Left renal cortex interstitium (tissue), 4 donors: ENCODE measurements around the gene RNF181. TPM values are rescaled to one million over a fixed set of nuclear protein-coding genes. Genes with fewer than 3 reads are reported as not detected.
"Not testable (repeated sequence)": the region's sequence is repeated elsewhere in the genome, so short reads cannot be mapped to it uniquely, and the experiment has no call there.

Experiments used
- DNase-seq, 4 donors: peaks; one replicate each; pipeline ENCODE4 v3.0.0-alpha.2; 2013; ENCODE audit warnings: low read depth in 4 of 4, low spot score in 2 of 4, missing footprints in 1 of 4
- polyA plus RNA-seq, 4 donors: library from polyadenylated mRNA; unstranded; fragments of 120-200 nt; gene quantifications; one replicate each; pipeline ENCODE4 v1.2.1, GENCODE V29; 2013; ENCODE audit not compliant: insufficient read length in 4 of 4

Gene RNF181
- polyA plus RNA-seq, 4 donors = 127 to 154 (median 143) TPM

DNA sequence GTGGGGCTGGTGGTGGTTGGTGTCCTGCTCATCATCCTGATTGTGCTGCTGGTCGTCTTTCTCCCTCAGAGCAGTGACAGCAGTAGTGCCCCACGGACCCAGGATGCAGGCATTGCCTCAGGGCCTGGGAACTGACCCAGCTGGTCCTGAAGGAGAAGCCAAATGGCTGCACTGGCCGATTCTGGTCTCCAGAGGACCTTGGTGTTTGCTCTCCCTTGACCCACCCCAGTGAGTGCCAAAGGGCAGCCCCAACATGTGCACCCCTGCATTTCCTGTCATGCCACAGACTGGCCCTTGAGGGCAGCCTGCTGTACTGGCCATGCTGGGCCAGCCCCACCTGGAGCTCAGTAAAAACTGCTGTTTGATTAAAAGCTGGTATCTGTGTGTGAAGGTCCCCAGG, 2.5 kb upstream of the RNF181 start:
- no peak for DNase-seq

DNA sequence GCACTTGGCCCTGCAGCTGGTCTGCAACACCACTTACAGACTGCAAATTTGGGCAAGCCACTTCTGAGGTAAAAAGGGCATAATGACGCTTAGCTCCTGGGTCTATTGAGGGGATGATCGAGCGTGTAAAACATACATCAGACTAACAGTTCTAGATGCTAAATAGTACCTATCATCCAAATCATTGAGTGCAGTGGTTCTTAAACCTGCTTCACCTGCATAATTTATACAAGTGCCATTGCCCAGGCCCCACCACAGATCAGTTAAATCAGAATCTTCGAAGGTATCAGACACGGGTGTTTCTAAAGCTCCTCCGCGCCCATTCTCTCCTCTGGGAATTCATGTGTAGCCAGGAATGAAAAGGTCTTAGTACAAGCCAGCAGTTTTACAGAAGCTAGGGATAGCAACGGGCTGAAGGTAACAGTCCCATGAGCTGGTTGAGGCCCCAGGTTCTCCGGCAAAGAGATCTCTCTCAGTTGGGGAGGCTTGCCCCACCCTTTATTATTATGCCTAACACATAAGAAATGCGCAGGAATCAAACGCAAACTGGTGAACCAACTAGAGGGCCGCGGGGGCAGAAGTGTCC, 737 bp upstream of the RNF181 start:
- DNase-seq = no peak

DNA sequence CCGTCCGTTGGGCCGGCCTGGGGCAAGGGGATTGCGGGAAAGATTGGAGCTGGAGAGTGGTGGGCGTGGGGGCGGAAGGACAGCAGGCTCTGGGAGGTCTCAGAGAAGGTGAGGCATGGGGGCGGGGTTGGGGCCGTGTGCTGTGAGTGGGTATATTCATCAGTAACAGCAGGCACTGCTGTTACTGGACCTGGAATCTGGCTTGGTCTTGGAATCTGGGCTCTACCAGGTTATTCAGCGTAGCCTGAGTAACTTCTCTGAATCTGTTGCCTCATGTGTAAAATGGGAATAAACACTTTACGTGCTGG, 435 bp downstream of the RNF181 start:
- no peak for DNase-seq

DNA sequence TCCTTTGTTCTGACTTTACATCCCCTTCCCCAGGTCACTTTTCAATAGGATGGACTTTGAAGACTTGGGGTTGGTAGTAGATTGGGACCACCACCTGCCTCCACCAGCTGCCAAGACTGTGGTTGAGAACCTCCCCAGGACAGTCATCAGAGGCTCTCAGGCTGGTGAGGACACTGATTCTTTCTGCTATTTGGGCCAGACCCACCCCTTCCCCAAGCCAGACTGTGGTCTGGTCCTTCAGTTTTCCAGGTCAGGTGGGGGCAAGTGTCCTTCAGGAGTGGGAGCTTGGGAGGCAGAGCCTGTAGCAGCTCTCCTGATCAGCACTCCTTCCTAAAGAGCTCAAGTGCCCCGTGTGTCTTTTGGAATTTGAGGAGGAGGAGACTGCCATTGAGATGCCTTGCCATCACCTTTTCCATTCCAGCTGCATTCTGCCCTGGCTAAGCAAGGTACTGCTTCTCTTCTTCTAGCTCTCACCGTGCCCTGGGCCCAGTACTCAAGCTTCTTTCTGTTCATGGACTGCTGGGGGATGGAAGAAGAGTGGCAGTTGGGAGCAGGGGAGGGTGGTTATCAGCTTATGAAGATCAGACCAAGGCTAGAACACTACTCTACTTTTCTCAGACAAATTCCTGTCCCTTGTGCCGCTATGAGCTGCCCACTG, 1.1 kb downstream of the RNF181 start:
- no peak for DNase-seq

DNA sequence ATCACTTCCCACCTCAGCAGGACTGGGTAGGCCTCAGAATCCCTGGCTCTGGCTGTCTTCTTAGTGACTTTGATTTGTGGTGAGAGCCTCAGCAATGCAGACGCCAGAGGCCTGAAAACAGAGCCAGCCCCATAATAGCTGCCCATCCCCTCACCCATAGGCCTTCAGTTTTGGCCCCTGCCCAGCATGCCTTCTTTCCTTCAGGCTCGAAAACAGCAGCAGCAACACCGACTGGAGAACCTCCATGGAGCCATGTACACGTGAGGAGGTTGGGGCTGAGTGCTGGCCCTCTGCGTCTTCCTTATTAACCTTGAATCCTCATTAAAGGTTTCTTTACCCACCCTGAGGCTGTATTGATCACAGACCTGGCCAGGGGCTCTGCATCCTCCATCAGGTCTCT, 1.7 kb downstream of the RNF181 start:
- no peak for DNase-seq

DNA sequence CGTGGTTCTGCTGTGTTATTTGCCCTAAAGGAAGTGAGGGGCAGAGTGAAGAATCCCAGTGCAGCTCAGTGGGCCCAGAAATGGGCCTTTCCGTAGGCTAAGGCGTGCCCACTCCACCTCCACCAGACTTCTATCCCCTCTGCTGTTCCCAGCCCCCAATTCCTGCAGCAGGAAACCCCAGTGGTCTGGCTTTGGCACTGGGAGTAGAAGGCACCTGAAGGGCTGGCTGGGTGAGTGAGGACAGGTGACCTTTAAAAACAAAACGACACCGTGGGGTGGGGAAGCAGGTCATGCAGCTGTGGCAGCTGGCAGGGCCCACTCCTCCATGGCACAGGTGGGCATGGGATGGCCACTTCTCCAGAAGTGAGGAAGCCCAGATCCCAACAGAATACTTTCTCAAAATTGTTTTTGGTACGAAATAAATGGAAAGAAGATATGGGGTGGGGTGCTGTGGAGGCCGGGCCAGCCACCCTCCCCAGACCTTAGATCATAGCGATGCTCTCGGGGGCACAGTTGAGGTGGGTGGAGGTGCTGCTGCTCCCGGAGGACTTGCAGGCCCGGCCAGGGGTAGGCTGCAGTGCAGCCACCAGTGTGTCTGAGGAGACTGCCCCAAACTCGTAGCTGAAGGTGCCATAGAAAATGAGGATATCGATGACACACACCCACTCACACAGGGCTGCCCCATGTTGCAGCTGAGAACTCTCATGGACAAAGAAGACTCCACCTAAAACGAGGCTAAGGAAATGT, 3.2 kb downstream of the RNF181 start:
- DNase-seq = no peak

DNA sequence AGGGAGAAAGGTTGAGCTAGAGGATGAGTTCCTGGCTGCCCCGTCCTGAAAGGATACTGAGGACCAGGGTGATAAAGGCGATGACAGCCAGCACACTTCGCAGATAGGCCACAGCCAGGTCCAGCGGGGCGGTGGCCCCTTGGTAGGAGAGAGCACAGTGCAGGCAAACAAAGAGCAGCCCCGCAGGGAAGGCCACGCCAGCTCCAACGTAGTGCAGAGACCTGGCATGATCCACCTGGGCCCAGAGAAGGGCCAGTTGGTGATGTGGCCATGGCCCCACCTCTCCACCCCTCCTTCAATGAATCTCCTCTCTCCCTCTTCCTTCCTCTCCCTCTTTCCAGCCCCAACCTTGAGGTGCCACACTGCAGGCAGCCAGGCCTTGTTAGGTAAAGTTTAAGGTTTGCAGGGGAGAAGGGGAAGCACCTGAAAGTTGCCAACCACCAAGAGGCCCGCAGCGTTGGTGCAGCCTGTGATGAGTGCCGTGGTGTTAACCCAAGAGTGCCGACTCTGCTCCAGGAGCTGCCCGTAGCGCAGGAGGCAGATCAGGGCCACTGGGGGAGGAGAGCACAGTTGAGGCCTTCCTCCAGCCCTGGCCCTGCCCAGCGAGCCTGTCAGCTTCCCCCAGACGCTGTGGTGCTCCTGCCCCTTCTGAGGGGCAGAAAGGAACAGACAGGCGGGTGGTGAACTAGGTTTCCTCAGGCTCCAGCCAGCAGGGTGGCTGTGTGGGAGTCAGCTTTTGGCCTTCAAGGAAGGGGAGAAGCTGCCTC, 4.1 kb downstream of the RNF181 start:
- DNase-seq = no peak

DNA sequence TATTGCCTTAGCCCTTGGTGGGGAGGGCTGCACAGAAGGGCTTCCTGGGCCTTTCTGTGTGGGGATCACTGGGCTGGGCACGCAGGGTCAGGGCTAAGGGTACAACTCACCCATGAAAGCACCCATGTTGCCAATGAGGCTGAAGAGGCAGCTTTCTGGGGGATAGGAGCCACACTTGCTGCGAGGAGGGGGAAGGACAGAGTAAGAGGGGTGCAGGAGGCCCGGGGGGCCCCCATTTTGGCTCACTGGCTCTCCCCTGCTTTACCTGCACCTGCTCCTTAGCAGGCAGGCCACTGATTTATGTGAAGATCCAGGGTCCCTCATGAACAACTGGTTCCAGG, 4.7 kb downstream of the RNF181 start:
- DNase-seq = no peak

DNA sequence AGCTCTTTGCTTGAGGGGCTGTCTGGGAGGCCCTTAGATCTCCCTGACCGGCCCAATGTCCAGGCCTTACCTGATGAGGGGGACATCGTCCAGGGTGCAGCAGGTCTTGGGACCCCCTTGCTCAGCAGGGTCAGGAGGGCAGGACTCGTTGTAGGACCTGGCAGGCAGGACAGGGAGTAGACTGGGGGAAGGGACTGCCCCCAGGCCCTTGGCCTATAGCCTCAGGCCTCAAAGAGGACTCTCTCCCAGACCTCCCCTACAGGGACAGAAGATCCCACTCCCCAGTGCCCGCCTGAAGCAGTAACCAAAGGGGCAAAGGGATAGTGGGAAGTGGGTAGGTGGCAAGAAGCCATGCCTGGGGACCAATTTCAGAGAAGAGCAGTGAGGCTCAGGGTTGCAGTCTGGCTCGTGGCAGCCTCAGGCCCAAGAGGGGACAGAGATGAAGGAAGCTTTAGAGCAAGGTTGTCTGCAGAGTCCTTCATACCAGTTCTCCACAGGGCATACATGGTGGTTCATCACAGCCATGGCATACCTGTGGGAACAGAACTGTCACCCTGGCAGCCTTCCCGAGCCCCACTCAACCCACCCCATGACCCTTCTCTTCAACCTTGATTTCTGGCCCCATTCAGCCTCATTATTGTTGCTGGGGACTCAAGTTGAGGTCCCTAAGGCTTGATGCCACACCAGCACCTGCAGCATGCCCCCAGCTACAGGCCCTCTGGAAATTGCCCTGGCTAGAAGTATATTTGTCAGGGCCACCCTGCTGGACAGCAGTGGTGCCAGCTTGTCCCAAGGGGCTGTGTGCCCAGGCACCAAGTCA, 5.6 kb downstream of the RNF181 start:
- no peak for DNase-seq

DNA sequence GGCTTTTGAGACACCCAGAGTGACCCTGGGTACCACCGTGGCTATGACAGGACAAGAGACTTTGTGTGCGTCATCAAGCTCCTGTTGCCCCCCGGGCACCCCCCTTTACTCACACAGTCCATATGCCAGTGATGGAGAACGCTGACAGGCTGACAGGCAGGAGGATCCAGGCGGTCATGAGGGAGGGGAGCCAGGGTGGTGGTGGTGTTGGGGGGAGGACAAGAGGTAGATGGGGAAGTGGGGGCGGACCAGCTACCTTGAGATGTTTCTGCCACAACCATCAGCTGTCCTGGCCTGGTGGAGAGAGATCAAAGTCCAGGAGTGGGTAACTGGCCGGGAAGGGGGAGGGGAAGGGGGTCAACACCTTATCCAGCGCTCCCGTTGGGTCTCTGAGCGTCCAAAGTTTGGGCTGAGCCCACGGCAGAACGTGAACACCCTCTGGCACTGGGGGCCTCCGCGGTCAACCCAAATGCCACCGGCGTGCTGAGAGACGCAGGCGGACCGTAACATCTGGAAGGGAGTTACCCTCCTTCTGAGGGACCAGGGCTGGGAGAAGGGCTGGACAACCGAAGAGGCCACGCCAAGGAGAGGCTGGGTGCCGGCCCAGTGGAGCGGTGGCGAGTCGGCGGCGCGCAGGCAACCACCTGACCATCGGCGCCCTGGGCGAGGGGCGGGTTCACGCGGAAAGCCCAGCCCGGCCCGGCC, 6.4 kb downstream of the RNF181 start:
- DNase-seq = no peak

DNA sequence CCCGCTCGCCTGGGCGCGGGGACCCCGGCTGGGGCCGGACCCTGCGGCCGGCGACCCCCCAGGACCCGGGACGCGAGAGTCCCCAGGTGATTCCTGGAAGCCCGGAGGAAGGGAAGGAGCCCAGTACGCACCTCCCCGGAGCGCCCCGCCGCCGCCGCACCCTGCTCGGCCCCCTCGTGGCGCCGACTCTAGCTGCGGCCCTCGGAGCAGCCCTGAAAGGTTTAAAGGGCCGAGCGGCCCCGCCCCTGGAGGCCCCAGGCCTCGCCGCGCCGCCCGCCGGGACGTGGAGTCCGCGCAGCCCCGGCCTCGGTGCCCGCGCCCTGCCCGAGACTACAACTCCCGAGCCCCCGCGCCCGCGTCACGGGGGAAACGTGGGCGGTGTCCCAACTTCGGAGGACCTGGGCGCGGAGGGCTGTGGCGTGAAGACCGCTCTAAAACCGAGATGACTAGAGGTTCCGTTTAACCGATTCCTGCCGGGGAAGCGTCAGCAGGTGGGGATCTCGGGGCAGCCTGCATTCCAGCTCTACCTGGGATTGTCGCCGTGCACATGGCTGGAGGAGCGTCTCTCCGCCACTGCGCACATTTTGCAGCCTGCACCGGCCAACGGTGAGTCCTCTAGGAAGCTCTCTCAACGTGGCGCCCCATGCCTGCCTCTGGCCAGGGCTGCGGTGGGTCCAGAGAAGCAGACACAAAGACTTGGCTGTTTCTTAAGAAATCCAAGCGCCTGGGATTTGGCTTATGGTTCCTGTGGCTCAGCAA, 7.1 kb downstream of the RNF181 start, which contains the start of gene TMEM150A:
Gene TMEM150A (minus strand): TSS at position 223 of the 759 bp plus-strand sequence. CDS start 750 bp downstream, outside the sequence.
- peak in 1 of 4 donors; percentile 91 for DNase-seq

DNA sequence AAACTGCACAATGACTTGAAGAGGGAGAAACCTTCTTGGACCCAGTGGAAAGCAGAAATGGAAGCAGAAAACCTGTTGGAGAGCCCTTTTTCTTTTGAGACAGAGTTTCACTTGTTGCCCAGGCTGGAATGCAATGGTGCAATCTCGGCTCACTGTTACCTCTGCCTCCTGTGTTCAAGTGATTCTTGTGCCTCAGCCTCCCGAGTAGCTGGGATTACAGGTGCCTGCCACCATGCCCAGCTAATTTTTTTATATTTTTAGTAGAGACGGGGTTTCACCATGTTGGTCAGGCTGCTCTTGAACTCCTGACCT, 8.5 kb downstream of the RNF181 start:
- not testable (repeated sequence) for DNase-seq

DNA sequence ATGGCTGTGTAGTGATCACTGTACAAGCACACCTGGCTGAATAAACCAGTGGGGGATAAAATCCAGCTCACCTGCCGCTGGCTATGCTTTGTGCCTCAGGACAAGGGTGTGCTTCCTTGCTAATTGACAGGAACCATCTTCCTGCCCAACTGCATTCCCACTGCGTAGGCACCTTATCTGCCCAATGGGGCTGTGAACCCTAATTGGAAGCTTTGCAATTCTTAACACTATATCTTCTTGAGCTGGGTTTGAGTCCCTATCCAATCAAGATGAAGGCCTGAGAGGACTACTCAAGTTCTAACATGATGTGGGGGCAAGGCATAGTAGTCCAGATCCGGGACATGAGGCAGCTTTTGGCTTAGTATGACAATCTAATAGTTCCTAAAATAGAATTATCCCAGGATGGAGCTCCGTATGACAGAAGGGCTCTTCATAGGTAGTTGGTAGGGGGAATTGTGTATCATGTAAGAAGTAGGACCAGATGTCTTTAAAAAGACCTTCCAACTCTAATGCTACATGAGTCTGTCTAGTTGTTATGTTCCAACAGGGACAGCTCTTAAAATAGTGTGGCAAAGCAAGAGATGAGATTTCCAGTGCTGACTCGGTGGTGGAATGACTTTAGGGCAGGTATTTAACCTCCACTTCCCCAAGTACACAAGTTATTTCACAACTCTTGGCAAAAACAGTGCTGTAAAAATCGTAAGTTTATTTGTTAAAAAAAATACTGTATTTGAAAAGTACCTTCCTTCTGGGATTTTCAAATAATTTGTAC, 9.2 kb downstream of the RNF181 start:
- no peak for DNase-seq

DNA sequence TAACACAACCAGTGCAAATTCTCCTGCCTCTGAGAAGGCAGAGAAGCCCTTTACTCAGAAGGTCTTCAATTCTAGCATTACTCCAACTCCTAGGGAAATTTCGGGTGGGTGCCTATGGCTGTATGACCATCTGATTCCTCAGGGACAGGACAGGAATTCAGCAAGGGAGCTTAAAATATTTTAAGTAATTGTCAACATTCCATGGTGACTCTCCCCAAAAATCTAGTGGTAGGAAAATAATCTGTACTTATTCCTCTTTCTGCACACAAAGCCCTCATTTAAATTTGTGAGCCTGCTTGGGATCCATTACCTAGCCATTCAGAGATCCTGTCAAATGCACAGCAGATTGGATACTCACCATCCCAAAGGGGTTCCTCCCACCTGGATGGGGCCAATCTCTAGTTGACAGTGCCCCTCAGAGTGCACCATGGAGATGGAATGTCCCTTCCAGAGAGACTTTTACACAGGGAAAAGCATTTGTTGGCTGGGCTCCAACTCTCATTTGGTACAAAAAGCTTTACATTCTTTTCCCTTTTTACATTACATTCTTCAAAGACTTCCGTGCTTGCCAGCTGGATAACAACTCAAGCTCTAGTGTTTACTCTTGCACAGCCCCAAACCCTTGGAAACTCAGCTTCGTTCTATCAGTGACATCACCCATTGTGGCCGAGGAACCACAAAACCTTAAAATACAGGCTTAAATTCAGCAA, 10.0 kb downstream of the RNF181 start:
- DNase-seq = peak in 1 of 4 donors; percentile 59

DNA sequence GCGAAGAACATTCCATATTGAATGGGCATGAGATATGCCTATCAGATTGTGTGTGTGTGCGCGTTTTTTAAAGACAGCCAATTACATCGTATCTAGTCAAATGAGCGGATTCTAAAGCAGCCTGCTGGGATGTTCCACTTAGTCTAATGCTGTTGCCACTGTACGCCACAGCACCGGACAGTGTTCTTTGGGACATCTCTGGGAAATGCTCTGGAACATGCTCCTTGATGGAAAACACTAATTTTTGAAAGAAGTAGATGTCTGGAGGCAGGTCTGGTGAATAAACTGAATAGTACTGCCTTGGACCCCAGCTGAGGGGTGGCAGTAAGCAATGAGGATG, 10.5 kb downstream of the RNF181 start:
- DNase-seq = no peak

DNA sequence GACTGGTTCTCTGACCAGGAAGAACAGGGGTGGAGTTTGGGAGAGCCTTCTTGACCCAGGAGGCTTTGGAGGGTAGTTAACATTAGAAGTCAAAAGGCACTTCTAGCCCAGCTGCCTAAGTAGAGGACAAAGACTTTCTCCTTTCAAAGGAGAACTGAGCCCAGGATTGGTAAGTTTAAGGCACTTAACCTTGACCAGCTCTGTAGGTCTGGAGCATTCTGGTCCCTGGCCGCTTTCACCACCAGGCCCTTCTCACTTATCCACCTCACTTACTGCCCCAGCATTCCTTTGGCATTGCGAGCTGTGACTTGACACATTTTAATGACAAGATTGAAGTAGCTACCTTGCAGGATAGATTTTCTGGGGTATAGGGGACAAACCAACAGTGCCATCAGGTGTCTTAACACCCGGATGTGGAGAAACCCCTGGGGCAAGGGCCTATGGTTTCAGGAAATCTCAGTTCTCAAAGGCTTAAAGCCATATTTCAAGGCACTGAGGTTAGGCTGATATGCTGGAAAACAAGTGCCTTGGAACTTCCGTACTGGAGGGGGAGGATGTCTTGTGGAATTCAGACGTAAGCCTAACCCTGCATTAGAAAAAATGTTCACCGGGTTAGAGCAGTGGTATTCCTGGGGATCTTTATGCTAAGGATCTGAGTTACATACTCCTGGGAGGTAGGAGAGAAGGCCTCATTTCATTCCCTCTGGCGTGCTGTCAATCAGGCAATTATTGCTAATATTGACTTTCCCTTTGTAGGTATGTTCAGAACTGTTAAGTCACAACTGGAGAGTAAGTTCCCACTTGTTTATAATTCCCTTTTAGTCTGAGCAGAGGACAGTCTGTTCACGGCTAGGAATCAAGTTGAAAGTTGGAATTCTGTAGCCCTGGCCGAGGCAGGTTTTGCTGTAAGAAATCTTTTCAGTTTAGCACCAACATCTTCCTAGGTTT, 12.0 kb downstream of the RNF181 start:
- no peak for DNase-seq

DNA sequence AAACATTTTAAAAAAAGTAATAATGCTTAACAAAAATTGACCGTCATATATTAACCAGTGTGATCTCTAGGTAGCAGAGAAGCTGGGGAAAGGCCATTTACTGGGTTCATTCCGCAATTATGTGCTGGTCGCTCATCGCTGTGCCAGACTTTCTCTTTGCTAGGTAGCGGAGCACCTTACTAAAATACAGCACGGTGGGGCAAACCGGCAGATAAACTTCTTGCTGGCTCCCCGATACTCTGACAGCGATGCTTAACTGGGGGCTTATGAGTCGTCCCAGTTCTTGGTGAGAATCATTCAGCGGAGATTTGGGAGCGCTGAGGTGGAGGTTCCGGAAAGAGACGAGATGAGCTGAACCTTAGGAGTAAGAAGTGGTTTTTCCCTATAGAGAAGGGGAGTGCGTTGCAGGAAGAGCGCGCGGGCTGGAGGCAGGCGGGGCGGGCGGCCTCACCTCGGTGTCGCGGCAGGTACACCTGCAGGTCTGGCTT, 15.7 kb downstream of the RNF181 start:
- DNase-seq = no peak
